ENCODE results near the gene ECE2.

ECE2 gene

DNA sequence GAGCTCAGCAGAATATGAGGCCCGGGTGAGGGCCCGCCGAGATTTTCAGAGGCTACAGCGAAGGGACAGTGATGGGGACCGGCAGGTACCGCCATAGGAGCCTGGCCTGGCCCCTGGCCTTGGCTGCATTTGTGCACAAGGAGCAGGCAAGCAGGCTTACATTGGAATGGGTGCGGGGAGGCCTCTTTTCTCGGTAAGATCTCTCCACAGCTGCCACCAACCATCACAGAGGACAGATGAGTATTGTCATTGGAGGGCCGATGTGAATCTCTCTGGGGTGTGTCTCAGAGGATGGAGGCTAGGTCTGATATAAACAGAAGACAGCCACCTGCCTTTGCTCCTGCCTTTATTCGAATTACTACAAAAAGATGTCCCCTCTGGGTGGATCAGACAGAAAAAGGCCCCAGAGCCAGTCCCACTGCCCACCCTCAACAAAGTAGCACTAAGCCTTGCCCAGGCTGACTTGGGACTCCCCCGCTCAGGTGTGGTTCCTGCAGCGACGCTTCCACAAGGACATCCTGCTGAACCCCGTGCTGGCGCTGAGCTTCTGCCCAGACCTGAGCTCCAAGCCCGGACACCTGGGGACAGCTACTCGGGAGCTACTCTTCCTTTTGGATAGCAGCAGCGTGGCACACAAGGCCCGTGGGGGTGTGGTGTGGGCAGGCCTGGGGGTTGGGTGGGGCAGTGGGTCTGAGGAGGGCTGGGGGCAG, 41.0 kb upstream of the ECE2 start:
- no peak overlapping the region for H3K27ac ChIP-seq (ENCODE audit: low read depth, low read length)

DNA sequence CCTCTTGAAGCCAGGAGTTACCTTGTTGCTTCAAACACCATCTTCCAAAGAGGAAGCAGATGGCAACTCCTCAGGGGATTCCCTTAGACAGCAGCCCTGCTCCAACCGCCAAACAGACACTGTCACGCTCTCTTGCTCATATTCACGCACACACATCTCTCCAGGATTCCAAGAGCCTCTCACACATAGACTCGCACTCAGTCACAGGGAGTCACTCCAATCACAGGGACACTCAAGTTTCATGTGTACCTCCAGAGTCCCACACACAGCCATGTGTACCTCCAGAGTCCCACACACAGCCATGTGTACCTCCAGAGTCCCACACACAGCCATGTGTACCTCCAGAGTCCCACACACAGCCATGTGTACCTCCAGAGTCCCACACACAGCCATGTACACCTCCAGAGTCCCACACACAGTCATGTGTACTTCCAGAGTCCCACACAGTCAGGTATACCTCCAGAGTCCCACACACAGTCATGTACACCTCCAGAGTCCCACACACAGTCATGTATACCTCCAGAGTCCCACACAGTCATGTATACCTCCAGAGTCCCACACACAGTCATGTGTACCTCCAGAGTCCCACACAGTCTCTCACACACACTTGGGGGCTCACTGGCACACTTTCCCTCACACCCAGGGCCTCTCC, 40.3 kb upstream of the ECE2 start:
- no peak overlapping the region for H3K9ac ChIP-seq (ENCODE audit: low read depth, low read length)
- H3K9me3 ChIP-seq (ENCODE audit: insufficient read depth, low read depth, low read length): no peaks in the 10 kb centered on the region
- 89% methylated on average over 4 of the region's 4 CpGs for WGBS
- no peaks in the 10 kb centered on the region for H3K4me1 ChIP-seq (ENCODE audit: insufficient read depth, low read length)
- peaks cover 42% of the 10 kb centered on the region for H3K27me3 ChIP-seq (ENCODE audit: insufficient read depth, low read length)
- H3K36me3 ChIP-seq (ENCODE audit: insufficient read depth, low read length): no peaks in the 10 kb centered on the region
- no peak overlapping the region for H3K27ac ChIP-seq (ENCODE audit: low read depth, low read length)
- H3K4me3 ChIP-seq (ENCODE audit: low read length): no peak overlapping the region

More for the DNA sequence above, 41.0 kb upstream of the ECE2 start:
- Histone ChIP-seq H3K9ac (ENCODE audit: low read depth, low read length) (no peak overlapping the region), H3K4me3 (ENCODE audit: low read length) (no peak overlapping the region), H3K27me3 (ENCODE audit: insufficient read depth, low read length) (peaks cover 49% of the 10 kb centered on the region), H3K4me1 (ENCODE audit: insufficient read depth, low read length) (no peaks in the 10 kb centered on the region), H3K36me3 (ENCODE audit: insufficient read depth, low read length) (no peaks in the 10 kb centered on the region), H3K9me3 (ENCODE audit: insufficient read depth, low read depth, low read length) (no peaks in the 10 kb centered on the region)
- 89% methylated on average over 19 of the region's 19 CpGs for WGBS

DNA sequence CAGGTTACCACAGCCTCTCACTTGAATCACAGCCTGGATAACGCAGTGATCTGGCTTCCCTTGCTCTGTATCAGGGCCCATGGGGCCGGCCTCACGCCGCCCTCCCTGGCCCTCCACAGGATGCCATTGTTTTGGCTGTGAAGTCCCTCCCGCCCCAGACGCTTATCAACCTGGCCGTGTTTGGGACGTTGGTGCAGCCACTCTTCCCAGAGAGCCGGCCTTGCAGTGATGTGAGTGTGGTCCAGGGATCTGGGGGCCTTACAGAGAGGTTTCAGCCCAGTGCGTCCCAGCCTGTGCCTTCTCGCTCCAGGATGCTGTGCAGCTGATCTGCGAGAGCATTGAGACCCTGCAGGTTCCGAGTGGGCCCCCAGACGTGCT, 39.8 kb upstream of the ECE2 start:
- H3K9me3 ChIP-seq (ENCODE audit: insufficient read depth, low read depth, low read length): no peaks in the 10 kb centered on the region
- no peak overlapping the region for H3K27ac ChIP-seq (ENCODE audit: low read depth, low read length)
- H3K9ac ChIP-seq (ENCODE audit: low read depth, low read length): no peak overlapping the region
- no peaks in the 10 kb centered on the region for H3K36me3 ChIP-seq (ENCODE audit: insufficient read depth, low read length)
- 57% methylated on average over 14 of the region's 14 CpGs for WGBS
- H3K4me1 ChIP-seq (ENCODE audit: insufficient read depth, low read length): no peaks in the 10 kb centered on the region
- H3K27me3 ChIP-seq (ENCODE audit: insufficient read depth, low read length): peaks cover 37% of the 10 kb centered on the region
- H3K4me3 ChIP-seq (ENCODE audit: low read length): no peak overlapping the region

DNA sequence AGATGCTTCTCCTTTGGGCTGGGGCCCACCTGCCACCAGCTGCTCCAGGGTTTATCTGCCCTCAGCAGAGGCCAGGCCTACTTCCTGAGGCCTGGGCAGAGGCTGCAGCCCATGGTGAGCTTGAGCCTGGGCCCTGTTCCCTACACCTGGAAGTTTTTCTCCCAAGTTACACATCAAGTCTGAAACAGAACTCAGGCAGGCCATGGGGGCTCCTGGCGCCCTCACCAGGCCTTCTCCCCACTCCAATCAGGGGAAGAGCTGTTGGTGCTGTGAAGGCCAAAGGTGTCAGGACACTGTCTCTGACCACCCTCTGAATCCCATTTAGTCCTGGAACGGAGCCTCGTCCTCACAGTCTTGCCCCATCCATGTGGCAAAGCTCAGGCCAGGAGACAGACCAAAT, 39.2 kb upstream of the ECE2 start:
- 83% methylated on average over 3 of the region's 3 CpGs for WGBS
- H3K9ac ChIP-seq (ENCODE audit: low read depth, low read length): no peak overlapping the region
- H3K4me1 ChIP-seq (ENCODE audit: insufficient read depth, low read length): no peaks in the 10 kb centered on the region
- no peaks in the 10 kb centered on the region for H3K36me3 ChIP-seq (ENCODE audit: insufficient read depth, low read length)
- no peaks in the 10 kb centered on the region for H3K9me3 ChIP-seq (ENCODE audit: insufficient read depth, low read depth, low read length)
- no peak overlapping the region for H3K4me3 ChIP-seq (ENCODE audit: low read length)
- no peak overlapping the region for H3K27ac ChIP-seq (ENCODE audit: low read depth, low read length)
- peaks cover 31% of the 10 kb centered on the region for H3K27me3 ChIP-seq (ENCODE audit: insufficient read depth, low read length)

DNA sequence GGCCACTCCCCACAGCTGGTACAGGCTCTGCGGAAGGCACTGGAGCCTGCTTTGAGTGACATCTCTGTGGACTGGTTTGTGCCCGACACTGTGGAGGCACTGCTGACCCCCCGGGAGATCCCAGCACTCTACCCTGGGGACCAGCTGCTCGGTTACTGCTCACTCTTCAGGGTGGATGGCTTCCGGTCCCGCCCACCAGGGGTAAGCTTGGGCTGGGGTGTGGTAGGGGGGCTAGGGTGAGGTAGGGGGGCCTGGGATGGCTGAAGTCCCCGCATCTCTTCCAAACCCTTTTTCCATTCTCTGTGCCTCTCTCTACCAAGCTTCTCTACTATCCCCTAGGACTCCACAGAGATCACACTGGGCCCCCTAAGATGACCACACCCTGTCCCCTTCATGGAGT, 38.6 kb upstream of the ECE2 start:
- Histone ChIP-seq H3K36me3 (ENCODE audit: insufficient read depth, low read length) (peaks cover 1% of the 10 kb centered on the region), H3K9me3 (ENCODE audit: insufficient read depth, low read depth, low read length) (no peaks in the 10 kb centered on the region), H3K4me1 (ENCODE audit: insufficient read depth, low read length) (no peaks in the 10 kb centered on the region), H3K4me3 (ENCODE audit: low read length) (no peak overlapping the region), H3K27ac (ENCODE audit: low read depth, low read length) (no peak overlapping the region), H3K27me3 (ENCODE audit: insufficient read depth, low read length) (peaks cover 25% of the 10 kb centered on the region), H3K9ac (ENCODE audit: low read depth, low read length) (no peak overlapping the region)
- 96% methylated on average over 7 of the region's 7 CpGs for WGBS

DNA sequence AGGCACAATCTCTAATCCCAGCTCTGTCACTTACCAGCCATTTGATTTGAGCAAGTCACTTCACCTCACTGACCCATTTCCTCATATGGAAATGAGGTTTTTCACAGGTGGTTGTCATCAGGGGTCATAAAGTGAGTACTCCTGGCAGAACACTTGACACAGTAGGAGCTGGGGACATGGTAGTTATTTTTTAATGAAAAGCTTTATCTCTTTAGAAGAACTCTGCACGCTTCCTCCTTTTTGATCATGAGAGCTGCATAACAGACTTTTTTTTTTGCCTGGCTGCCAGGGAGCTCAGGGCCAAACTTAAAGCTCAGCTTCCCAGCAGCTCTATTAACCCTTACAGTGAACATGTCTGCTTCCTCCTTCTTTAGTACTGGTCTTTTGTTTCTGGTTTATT, 38.0 kb upstream of the ECE2 start:
- H3K27me3 ChIP-seq (ENCODE audit: insufficient read depth, low read length): peaks cover 19% of the 10 kb centered on the region
- H3K36me3 ChIP-seq (ENCODE audit: insufficient read depth, low read length): peaks cover 7% of the 10 kb centered on the region
- no peak overlapping the region for H3K4me3 ChIP-seq (ENCODE audit: low read length)
- H3K9me3 ChIP-seq (ENCODE audit: insufficient read depth, low read depth, low read length): no peaks in the 10 kb centered on the region
- no peak overlapping the region for H3K27ac ChIP-seq (ENCODE audit: low read depth, low read length)
- WGBS: 70% methylated on average over 1 of the region's 1 CpG
- no peaks in the 10 kb centered on the region for H3K4me1 ChIP-seq (ENCODE audit: insufficient read depth, low read length)
- H3K9ac ChIP-seq (ENCODE audit: low read depth, low read length): no peak overlapping the region

DNA sequence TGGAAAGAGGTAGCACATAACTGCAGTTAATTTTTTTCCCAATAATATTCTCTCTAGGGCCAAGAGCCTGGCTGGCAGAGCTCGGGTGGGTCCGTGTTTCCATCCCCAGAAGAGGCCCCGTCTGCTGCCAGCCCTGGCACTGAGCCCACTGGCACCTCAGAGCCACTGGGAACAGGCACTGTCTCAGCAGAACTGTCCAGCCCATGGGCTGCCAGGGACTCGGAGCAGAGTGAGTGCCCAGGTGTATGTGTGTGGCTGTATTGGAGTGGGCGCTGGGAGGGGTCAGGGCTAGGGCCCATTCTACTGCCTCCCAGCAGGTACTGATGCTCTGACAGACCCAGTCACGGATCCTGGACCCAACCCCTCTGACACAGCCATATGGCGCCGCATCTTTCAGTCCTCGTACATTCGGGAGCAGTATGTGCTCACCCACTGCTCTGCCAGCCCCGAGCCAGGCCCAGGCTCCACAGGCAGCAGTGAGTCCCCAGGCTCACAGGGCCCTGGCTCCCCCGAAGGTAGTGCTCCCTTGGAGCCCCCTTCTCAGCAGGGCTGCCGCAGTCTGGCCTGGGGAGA, 37.5 kb upstream of the ECE2 start:
- Histone ChIP-seq H3K36me3 (ENCODE audit: insufficient read depth, low read length) (peaks cover 13% of the 10 kb centered on the region), H3K4me3 (ENCODE audit: low read length) (no peak overlapping the region), H3K4me1 (ENCODE audit: insufficient read depth, low read length) (no peaks in the 10 kb centered on the region), H3K27me3 (ENCODE audit: insufficient read depth, low read length) (peaks cover 14% of the 10 kb centered on the region), H3K27ac (ENCODE audit: low read depth, low read length) (no peak overlapping the region), H3K9ac (ENCODE audit: low read depth, low read length) (no peak overlapping the region), H3K9me3 (ENCODE audit: insufficient read depth, low read depth, low read length) (no peaks in the 10 kb centered on the region)
- 87% methylated on average over 13 of the region's 13 CpGs for WGBS

DNA sequence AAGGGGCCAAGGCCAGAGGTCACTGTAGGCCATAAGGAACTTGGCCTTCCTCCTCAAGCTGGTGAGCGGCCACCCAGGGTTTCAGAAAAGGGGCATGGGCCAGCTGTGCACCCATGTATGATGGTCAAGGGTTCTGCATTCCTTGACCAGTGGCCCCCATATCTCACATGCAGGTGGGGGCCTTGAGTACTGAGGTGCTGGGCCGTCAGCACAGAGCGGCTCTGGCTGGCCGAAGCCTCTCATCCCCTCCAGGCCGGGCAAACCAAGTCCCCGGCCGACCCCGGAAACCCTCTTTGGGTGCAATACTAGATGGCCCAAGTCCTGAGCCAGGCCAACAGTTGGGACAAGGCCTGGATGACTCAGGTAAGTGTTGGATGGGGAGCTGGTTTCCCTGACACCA, 36.6 kb upstream of the ECE2 start:
- Histone ChIP-seq H3K9ac (ENCODE audit: low read depth, low read length) (no peak overlapping the region), H3K27me3 (ENCODE audit: insufficient read depth, low read length) (peaks cover 5% of the 10 kb centered on the region; the same call in 1 of the 2 replicates), H3K4me1 (ENCODE audit: insufficient read depth, low read length) (no peaks in the 10 kb centered on the region), H3K27ac (ENCODE audit: low read depth, low read length) (no peak overlapping the region), H3K4me3 (ENCODE audit: low read length) (no peak overlapping the region), H3K36me3 (ENCODE audit: insufficient read depth, low read length) (peaks cover 21% of the 10 kb centered on the region), H3K9me3 (ENCODE audit: insufficient read depth, low read depth, low read length) (no peaks in the 10 kb centered on the region)
- 95% methylated on average over 8 of the region's 8 CpGs for WGBS

DNA sequence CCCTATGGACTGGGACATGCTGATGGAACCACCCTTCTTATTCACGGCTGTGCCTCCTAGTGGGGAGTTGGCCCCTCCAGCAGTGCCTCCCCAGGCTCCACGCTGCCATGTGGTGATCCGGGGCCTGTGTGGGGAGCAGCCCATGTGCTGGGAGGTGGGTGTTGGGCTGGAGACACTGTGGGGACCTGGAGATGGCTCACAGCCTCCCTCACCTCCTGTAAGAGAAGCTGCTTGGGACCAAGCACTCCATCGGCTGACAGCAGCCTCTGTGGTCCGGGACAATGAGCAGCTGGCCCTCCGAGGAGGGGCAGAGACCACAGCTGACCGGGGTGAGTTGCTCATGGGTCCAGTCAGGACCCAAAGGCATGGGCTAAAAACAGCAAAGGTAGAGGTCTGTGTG, 36.1 kb upstream of the ECE2 start:
- H3K27ac ChIP-seq (ENCODE audit: low read depth, low read length): no peak overlapping the region
- 85% methylated on average over 7 of the region's 7 CpGs for WGBS
- no peaks in the 10 kb centered on the region for H3K9me3 ChIP-seq (ENCODE audit: insufficient read depth, low read depth, low read length)
- no peak overlapping the region for H3K9ac ChIP-seq (ENCODE audit: low read depth, low read length)
- H3K4me1 ChIP-seq (ENCODE audit: insufficient read depth, low read length): no peaks in the 10 kb centered on the region
- peaks cover 2% of the 10 kb centered on the region; the same call in 1 of the 2 replicates for H3K27me3 ChIP-seq (ENCODE audit: insufficient read depth, low read length)
- H3K4me3 ChIP-seq (ENCODE audit: low read length): no peak overlapping the region
- H3K36me3 ChIP-seq (ENCODE audit: insufficient read depth, low read length): peaks cover 26% of the 10 kb centered on the region

DNA sequence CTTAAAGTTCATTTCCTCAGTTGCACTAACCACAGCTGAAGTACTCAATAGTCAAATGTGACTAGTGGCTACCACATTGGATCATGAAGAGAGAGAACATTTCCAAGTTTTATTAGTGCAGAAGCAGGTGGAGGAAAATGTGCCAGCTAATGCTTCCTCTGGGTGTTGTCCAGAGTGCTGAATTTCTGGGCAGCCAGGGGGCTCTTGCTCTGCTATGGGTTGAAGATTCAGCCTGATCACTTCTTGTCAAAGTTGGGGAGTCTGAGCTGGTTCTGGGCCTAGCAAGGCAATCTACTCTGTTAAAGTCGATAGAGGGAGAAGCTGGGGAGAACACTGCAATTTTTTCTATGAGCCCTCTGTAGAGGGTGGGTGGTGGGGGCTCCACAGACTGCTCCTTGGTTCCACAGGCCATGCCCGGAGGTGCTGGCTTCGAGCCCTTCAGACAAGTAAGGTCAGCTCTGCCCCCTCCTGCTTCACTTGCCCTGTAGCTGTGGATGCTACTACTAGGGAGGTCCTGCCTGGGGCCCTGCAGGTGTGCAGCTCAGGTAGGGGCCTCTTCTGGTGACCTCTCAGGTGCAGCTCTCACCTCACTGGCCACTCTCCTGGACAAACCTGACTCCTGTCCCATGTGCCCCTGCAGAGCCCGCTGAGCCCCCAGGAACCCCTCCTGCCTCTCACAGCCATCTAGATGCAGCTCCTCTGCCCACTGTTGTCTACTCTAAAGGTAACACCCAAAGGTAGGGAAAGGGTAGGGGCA, 35.3 kb upstream of the ECE2 start:
- Histone ChIP-seq H3K27ac (ENCODE audit: low read depth, low read length) (no peak overlapping the region), H3K9ac (ENCODE audit: low read depth, low read length) (no peak overlapping the region), H3K4me1 (ENCODE audit: insufficient read depth, low read length) (no peaks in the 10 kb centered on the region), H3K9me3 (ENCODE audit: insufficient read depth, low read depth, low read length) (no peaks in the 10 kb centered on the region), H3K4me3 (ENCODE audit: low read length) (no peak overlapping the region), H3K27me3 (ENCODE audit: insufficient read depth, low read length) (no peaks in the 10 kb centered on the region), H3K36me3 (ENCODE audit: insufficient read depth, low read length) (peaks cover 35% of the 10 kb centered on the region)
- 89% methylated on average over 4 of the region's 4 CpGs for WGBS

DNA sequence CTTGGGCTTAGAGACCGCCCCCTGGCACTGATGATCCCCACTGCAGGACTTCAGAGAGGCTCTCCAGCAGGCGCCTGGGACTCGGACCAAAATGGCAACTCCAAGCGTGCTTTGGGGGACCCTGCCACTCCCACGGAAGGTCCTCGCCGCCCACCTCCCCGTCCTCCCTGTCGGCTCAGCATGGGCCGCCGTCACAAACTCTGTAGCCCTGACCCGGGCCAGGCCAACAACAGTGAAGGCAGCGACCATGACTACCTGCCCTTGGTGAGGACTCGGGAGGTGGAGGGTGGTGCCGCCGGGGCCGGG, 34.7 kb upstream of the ECE2 start:
- H3K9ac ChIP-seq (ENCODE audit: low read depth, low read length): no peak overlapping the region
- peak overlapping the region; percentile 24; the same call in 1 of the 2 replicates for H3K4me3 ChIP-seq (ENCODE audit: low read length)
- H3K36me3 ChIP-seq (ENCODE audit: insufficient read depth, low read length): peaks cover 37% of the 10 kb centered on the region
- no peaks in the 10 kb centered on the region for H3K9me3 ChIP-seq (ENCODE audit: insufficient read depth, low read depth, low read length)
- no peaks in the 10 kb centered on the region for H3K4me1 ChIP-seq (ENCODE audit: insufficient read depth, low read length)
- WGBS: 85% methylated on average over 17 of the region's 17 CpGs
- no peak overlapping the region for H3K27ac ChIP-seq (ENCODE audit: low read depth, low read length)
- H3K27me3 ChIP-seq (ENCODE audit: insufficient read depth, low read length): no peaks in the 10 kb centered on the region

Data from HUES64 (cell line).